Urothelium cell line (cell line): ENCODE data around the gene POU4F3.
"Not testable (repeated sequence)": the region's sequence is repeated elsewhere in the genome, so short reads cannot be mapped to it uniquely, and the experiment has no call there.

Experiments
- DNase-seq: peaks from one replicate; pipeline ENCODE4 v3.0.0; 2011; ENCODE audit warnings: low spot score, mixed read lengths
- FAIRE-seq: peaks from 2 replicates; lab custom pipeline; 2011; peaks lifted over from hg19 to GRCh38; lab: Jason Lieb, UNC

POU4F3 gene, protein sequence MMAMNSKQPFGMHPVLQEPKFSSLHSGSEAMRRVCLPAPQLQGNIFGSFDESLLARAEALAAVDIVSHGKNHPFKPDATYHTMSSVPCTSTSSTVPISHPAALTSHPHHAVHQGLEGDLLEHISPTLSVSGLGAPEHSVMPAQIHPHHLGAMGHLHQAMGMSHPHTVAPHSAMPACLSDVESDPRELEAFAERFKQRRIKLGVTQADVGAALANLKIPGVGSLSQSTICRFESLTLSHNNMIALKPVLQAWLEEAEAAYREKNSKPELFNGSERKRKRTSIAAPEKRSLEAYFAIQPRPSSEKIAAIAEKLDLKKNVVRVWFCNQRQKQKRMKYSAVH

GRCh38 chr5:146338774-146339714 is at the start of gene POU4F3:
POU4F3 (plus strand) TSS chr5:146338839; CDS start chr5:146339113, 274 bp downstream.
- FAIRE-seq (no peak), DNase-seq (peak; percentile 53)

DNA sequence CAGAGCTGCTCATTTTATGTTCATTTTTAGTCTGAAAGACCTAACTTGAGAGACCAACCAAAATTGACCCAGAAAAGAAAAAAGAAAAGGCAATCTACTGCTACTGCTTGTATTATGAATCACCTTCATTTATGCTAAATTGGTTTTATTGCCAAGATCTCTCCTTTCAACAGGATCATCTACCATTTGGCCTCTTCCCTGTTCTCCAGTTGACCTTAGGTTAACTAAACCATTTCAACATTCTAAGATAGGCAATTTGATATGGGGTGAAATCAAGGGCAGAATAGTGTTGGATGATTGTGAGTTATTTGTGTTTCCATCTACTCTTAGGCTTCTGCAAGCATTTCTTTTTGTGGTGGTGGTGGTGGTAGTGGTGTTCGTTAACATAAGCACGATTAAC is 48.3 kb upstream of the POU4F3 start:
- no peak for FAIRE-seq
- DNase-seq: no peak

GRCh38 chr5:146291421-146292074 is 47.1 kb upstream of the POU4F3 start:
- FAIRE-seq: no peak
- DNase-seq: peak; percentile 49

DNA sequence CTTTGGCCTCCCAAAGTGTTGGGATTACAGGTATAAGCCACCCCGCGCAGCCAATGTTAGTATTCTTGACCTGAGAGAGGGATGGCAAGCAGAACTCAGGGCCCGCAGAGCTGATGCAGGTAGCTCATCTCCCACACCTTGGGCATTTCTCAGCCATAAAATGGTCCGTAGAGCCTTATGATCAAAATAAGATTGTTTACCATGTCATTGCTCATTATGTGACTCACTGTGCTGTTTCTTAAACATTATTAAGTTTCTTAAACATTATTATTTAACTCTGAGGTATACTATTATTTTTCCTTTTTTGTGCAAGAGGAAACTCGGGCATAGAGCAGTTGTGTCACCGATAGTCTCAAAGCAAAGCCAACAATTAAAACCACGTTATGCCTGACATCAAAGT is 42.4 kb upstream of the POU4F3 start:
- DNase-seq (no peak), FAIRE-seq (no peak)

DNA sequence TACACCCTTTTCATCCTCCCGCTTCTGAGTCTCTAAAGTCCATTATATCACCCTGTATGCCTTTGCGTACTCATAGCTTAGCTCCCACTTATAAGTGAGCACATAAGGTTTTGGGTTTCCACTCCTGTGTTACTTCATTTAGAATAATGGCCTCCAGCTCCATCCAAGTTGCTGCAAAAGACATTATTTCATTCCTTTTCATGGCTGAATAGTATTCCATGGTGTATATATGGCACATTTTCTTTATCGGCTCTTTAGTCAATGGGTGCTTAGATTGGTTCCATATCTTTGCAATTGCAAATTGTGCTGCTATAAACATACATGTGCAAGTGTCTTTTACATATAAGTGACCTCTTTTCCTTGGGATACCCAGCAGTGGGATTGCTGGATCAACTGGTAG is 39.7 kb upstream of the POU4F3 start:
- not testable (repeated sequence) for DNase-seq, FAIRE-seq

GRCh38 chr5:146301626-146302025 is 37.0 kb upstream of the POU4F3 start:
- peak; percentile 67 for FAIRE-seq
- DNase-seq: no peak

DNA sequence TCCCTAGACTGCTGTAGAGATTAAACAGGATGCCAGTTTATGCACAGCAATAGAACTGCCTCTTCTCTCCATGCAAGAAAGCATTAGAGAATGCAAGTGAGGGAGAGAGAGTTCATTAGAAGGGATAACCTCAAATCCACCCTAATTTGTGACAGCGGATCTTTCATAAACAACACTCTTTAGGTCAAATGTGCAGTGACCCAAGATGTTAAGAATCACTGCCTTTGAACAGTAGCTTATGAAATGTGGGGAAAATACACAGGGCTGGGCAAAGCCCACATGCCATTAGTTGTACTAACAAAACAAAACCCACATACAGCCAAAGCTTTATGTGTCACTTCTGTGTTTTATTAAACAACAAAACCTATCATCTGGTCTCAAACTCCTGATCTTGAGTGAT is 36.2 kb upstream of the POU4F3 start:
- FAIRE-seq (no peak), DNase-seq (no peak)

DNA sequence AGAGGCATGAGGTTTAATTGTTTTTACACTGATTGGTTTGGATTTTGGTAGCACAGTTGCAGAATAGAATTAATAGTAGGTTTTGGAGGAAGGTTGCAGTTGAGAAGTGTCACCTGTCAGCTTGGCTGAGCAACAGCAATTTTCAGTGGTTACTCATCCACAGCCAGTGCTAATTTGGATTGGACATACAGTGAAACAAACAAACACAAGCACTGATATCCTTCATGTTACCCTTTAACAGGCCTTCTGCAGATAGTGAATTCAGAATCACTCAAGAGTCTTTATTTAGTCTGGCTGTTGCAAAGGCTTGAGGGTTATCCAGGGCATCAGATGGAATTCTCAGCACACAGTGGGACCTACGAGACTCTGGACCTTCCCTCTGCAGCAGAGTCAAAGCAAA is 31.8 kb upstream of the POU4F3 start:
- DNase-seq (no peak), FAIRE-seq (no peak)

DNA sequence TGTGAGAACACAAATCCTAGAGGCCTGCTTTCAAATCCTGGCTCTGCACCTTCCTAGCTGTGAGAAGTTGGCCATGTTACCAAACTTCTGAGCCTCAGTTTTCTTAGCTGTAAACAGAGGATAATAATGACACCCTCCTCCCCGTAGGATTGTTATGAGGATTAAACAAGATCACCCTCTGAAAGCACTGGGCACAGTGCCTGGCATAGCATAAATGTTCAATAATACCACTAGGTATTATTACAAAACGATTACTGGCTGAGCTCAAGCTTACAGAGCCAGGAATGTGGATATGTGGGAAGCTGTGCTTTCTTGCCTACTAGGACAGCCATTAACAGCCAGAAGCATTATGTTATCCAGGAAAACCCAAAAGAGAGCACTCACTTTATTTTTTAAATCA is 30.8 kb upstream of the POU4F3 start:
- FAIRE-seq (no peak), DNase-seq (no peak)

- FAIRE-seq: no peak
- no peak for DNase-seq
These were observed 28.1 kb upstream of the POU4F3 start for GRCh38 chr5:146310540-146310939.

DNA sequence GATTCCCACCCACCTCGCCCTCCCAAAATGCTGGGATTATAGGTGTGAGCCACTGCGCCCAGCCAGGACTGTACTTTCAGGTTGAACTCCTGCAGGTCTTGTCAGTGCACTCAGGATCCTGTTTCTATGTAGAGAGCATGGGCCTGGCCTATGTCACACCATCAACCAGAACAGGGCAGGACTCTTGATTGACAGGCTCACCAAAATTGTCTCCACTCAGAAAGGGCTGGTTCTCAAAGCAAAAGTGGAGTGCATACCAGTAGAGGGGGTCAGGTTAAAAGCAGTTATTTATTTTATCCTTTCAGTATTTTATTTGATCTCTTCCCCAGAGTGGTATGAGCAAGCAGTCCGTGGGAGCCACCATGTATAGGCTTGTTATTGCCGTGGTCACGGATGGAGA is 27.4 kb upstream of the POU4F3 start:
- FAIRE-seq (no peak), DNase-seq (no peak)

DNA sequence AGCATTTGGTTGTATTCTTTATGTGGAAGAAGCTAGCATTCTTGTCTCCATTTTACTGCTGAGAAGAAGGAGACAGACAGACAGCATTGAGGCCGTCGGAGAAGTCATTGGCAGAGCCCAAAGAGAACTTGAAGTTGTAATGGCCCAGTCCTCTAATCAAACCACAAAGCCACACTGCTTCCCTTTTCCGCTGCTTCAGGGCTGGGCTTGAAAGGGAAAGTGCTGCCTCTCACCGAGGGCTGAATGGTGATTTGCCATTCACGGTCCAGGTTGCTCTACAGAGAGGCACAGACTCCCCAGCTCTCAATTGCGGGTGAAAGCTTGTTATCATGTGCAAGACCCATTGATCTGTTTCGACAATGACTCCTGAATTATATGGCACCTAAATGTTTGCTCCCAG is 25.6 kb upstream of the POU4F3 start:
- FAIRE-seq (no peak), DNase-seq (no peak)

GRCh38 chr5:146321571-146321970 is 17.1 kb upstream of the POU4F3 start:
- no peak for DNase-seq
- FAIRE-seq: no peak

- DNase-seq (no peak), FAIRE-seq (no peak)
These were observed 11.3 kb upstream of the POU4F3 start for GRCh38 chr5:146327257-146327870.

DNA sequence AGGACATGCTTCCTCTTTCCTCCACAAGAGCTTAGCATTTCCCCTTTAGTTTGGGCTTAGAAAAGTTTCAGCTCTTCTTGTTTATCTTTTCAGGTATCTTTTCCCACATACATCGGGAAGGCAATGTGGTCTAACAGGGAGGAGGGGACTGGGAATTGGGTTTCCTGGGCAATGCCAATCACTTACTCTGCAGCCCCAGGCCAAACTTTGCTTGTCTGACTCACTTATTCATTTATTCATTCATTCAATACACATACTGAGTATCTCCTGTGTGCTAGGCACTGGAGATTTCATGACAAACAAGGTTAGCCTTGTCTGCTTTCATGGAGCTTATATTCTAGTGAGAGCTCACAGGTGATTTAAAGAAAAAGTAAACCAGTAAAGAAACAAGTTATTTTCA is 10.7 kb upstream of the POU4F3 start:
- no peak for FAIRE-seq
- no peak for DNase-seq

GRCh38 chr5:146329697-146330096 is 8.9 kb upstream of the POU4F3 start:
- DNase-seq: no peak
- no peak for FAIRE-seq

GRCh38 chr5:146331423-146331822 is 7.2 kb upstream of the POU4F3 start:
- FAIRE-seq (no peak), DNase-seq (no peak)

- DNase-seq (no peak), FAIRE-seq (no peak)
These were observed 4.5 kb upstream of the POU4F3 start for GRCh38 chr5:146334074-146334533.

GRCh38 chr5:146336197-146336596 is 2.4 kb upstream of the POU4F3 start:
- FAIRE-seq (no peak), DNase-seq (no peak)

- no peak for FAIRE-seq
- DNase-seq: no peak
These were observed 1.3 kb upstream of the POU4F3 start for GRCh38 chr5:146337264-146337904.
